Ecto neural progenitor cell (in vitro differentiated cells): Measurements from ENCODE around the gene LDLRAD3.

Experiments used
- DNase-seq: peaks from one replicate; pipeline ENCODE4 v3.0.0-alpha.2; 2018; ENCODE audit warnings: low spot score

LDLRAD3 gene

DNA sequence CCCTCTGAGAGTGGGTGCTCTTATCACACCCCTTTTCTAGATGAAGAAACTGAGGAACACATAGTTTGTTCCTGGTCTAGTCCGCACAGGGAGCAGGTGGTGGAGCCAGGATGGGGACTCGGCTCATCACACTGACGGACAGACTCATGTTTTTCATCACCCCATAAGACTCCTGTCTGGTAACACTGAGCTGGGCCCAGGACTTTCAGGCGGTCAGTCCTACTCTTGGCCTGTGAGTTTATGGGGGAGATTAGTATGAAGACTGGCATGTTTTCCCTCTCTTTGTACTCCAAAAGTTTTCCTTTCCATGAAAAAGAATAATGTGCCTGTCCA lies 160.8 kb downstream of the LDLRAD3 start:
- DNase-seq = no peak

DNA sequence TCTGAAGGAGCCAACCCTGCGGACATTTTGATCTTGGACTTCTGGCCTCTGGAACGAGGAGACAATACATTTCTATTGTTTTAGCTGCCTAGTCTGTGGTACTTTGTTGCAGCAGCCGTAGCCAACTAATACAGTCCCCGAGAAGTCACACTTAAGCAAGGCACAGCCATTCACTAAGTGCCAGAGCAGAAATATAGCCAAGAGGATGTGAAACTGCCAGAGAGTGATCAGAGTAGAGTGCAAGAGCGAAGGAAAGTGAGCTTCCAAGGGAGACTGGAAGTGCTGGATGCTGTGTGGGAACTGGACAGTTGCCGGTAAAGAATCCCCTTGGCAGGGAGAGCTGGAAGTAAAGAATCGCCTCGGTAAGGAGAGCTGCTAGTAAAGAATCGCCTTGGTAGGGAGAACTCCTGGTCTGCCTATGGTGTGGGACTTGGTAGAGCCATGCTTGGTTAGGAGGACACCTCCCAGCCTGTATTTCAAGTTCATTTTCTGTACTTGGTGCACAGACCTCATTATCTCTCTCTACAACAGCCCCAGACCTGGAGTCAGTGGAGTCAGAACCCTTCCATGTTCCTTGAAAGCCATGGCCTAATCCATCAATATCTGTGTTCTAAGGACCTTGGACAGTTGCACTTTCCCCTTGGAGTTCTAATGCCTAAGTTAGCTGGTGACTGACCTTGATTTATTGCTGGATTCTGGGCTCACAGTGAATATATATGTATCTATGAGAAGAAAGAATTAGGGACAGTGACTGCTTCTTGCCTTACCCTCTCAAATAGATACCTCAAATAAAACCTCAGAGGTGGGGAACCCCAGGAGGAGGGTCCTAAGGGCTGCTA lies 162.1 kb downstream of the LDLRAD3 start:
- DNase-seq = no peak

DNA sequence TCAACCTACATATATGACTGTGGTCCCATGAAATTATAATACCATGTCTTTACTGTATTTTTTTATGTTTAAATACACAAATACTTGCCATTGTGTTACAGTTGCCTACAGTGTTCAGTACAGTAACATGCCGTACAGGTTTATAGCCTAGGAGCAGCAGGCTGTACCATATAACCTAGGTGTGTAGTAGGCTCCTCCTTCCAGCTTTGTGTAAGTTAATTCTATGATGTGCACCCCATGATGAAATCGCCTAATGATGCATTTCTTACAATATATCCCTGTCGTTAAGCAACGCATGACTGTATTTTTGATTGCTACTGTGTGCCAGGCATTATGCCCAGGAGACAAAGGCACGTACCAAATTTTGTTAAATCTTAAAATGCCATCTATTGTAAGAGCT lies 163.7 kb downstream of the LDLRAD3 start:
- DNase-seq = no peak

DNA sequence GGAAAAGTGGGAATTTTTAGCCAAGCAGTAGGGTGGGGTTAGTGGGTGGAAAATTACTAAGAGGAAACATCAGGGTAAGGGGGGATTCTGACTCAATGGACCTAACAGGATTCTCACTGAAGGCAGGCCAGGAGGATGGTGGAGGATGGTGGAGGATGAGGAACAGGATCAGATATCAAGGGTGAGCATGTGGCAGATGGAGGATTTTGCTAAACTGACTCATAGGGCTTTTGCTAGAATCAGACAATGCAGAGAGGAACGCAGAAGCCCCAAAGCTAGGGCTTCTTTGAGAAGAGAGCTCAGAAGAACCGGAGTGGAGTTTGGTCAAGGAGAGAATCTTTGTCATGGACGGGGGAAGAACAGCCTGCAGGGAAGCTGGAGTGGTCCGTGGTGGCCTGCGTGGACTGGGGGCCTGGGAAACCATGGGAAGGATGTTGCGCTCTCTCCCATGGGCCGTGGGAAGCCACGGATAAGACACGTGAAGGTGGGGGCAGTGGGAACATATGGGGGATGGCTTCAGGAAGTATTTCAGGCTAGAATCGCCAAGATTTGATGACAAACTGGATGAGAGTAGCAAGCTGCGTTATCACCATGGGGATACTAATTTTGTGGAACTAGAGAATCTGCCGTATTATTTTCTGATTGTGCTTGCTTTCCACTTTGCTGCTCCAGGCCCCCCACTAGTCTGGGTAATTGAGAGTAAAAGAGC lies 165.2 kb downstream of the LDLRAD3 start:
- DNase-seq = no peak

DNA sequence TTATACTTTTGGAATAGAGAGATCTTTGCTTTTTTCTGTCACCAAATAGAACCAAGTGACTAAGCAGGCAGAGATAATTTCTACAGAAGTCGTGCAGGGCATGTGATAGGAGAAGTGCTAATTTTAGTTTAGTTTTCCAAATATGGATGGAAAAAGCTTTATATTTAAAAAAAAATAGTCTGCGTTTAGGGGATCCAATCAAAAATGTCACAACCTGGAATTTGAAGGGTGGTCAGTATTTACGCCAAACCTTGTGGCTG lies 165.7 kb downstream of the LDLRAD3 start:
- no peak for DNase-seq

DNA sequence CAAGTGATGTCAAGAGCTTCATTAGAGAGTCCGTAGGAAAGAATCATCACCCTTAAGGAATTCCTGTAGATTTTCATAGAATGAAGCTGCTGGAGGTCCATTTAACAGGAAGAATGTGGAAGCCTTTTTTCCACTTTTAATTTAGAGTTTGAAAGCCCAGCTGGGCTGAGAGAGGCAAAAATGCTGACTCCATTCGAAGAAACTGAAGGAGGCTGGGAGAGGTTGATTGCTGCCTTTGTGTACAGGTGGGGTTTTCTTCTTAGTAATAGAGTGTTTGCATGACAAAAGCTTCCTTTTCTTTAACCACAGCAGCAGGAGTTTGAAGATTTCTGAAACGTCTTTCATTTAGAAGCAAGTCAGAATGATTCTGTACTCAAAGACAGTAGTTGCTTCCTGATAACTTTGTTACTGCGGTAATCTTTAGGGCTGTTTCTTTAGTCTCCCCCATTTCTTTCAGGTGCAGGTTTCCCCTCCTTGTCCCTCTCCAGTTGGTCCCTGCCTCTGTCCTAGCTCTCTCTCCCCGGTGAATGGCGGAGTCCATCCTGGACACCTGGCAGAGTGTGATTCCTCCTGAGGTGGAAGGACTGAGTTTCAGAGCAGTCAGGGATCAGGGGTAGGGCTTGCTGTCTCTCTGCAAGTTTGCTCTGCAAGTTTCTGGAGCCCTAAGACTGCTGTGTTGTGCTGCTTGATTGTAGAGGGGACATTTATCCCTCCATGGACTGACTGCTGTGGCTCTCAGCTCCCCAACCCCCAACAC lies 166.2 kb downstream of the LDLRAD3 start:
- DNase-seq = no peak

DNA sequence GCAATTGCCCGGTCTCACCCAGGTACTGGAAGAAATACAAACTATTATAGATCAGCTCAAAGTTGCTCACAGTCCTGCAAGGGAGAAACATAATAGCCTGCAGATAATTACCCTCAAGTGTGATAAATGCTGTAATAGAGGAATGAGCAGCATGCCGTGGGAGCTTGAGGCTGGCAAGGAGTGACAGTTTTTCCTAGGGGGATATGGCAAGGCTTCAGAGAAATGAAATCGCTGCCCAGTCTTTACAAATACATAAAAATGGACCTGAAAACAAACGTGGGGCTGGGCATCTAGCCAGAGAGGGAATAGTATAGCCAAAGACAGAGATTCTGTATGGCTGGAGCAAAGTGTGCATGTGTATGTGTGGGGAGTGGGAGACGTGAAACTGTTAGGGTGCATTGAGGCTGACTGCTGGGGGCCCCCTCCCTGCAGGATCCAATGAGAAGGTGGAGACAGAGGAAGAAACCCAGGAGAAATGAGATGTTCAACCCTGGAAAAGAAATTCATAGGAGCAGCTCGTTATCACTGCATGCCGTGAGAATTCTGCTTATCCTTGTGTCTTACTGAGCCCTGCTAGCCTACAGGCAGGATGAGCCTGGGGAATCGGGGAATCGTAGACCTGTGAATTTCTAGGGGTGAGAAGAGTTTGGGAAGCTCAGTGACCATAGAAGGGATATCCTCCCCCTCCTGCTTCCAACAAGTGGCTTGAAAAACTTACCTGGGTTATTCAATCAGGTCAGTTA lies 167.0 kb downstream of the LDLRAD3 start:
- DNase-seq = no peak

DNA sequence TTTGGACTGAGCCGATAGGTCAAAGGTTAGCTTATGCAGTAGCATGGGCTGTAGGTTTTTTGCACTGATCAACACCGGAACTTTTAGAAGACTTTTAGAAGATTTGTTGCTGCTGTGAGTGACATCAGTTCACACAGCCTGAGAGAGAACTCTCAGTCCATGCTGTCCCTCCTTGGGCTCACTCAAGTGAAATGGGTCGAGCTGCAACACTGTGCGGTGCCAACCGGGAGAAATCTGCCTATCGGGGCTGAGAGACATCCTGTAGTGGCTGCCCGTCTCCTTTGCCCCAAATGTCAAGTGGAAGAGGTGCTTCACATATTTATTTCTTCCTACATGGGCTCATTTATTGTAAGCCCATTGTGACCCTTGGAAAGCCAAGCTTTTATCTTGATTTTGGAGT lies 170.2 kb downstream of the LDLRAD3 start:
- no peak for DNase-seq

DNA sequence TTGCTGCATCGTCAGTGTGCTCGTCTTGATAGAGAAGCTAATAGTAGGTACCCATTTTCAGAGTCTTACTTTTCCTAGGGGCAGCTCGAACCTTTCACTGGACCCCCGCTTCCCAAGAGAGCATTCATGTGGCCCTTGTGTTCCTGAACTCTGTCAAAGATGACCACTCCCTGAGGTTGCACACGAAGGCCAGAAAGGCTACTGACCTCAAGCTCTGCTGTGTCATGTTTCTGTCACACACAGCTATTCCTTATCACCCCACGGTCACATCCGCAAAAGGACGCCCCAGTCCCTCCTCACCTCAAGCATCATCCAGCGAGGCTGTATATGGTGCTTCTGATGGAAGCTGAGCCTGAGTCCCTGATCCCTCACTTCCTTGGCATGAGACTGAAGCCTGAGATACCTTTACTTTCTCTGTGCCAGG lies 171.5 kb downstream of the LDLRAD3 start:
- no peak for DNase-seq

DNA sequence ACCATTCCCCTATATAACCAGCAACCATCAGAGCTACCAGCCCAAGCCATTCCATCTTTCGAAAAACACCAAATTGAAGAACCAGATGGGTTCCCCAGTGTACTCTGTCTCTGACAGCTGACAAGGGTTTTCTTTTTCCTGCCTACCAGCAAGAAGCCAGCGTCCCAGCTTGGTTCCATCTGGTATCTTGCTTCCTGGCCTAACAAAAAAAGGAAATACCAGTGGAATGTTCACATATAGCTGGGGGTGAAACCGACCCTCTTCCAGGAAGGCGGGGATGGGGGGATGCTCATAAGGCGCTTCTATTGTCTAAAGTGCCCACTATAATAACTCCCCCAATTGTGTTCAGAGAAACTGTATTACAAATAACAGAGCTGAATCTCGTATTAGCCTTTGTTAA lies 172.3 kb downstream of the LDLRAD3 start:
- no peak for DNase-seq

DNA sequence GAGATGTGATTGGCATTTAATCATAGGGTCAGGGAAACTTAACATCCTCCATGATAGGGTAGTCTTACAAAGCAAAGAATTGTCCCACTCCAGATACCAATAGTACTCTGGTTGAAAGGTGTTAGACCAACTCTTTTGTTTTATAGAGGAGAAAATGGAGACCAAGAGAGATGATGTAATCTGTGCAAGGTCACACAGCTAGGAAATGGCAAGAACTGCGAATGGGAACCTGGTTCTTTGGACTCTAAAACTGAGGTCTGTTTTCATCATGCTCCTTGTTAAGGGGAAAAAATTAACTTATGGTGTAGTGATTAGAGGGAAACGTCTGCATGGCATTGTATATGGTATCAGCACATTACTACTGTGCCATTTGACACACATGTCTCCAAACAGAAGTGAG lies 174.2 kb downstream of the LDLRAD3 start:
- no peak for DNase-seq

DNA sequence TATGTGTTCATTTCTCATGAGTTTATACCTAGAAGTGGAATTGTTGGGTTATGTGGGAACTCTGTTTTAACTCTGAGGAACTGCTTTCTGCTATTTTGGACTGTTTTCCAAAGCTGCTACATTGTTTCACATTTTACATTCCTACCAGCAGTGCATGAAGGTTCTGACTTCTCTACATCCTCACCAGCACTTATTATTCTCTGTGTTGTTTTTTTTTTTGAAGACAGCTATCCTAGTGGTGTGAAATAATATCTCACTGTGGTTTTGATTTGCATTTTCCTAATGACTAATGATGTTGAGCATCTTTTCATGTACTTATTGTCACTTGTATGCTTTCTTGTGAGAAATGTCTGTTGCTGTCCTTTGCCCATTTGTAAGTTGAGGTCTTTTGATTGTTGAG lies 175.4 kb downstream of the LDLRAD3 start:
- no peak for DNase-seq

DNA sequence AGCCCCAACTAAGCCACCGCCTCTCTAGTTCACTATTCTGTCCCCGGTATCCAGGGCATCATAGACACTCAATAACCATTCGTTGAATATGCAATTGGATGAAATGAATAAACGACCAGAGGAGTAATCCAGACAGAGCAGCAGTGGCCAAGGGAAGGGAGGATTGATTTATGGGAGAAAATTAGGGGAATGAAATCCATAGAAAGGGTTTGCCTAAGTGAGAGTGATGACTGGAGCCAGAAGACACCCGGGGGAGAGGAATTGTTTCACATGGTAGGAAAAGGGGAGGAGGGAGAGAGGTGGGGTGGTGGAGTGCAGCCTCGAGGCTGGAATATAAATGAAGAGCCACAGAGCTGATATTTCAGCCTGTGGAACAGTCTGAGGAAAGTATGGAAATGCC lies 177.2 kb downstream of the LDLRAD3 start:
- no peak for DNase-seq

DNA sequence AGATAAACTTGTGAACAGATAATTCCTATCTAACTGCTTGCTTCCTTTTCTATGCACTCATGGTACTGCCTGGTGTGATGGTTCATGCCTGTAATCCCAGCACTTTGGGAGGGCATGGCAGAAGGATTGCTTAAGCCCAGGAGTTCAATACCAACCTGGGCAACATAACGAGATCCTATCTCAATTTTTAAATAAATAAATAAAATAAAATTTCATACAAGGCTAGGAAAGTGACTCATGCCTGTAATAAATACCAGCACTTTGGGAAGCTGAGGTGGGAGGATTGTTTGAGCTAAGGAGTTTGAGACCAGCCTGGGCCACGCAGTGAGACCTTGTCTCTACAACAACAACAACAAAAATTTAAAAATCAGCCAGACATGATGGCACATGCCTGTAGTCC lies 178.8 kb downstream of the LDLRAD3 start:
- no peak for DNase-seq

DNA sequence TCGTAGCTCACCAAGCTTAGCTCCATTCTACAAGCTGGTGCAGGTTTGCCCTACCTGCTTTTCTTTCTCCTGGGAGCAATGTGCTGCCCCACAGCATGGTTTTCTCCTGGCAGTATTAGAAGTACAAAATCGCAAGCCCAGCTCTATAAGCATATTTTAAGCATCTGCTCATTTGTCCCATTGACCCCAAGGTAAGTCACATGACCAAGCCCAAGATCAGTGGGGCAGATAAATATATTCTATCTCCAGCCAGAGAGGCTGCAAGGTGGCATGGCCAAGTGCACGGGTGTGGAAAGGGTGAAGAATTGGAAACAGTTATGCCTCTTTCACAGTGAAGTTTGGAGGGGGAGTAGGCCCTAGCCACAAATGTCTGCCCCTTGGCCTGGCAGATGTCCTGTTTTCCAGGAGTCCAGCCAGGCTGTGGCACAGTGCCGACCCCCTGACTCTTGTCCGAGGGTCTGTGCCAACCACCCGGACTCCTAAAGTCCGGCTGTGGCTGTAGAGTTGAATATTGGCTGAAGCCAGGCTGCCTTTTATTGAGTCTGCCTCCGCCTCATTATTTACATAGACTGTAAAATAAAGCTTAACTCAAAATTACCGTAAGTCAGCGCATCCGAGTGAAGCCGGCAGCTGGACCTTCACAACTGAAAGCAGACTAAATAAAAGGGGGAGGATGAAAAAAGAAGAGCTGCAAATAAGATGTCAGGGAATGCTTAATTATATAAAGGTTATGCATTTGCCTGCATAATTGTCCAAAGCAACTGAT lies 179.7 kb downstream of the LDLRAD3 start:
- no peak for DNase-seq

DNA sequence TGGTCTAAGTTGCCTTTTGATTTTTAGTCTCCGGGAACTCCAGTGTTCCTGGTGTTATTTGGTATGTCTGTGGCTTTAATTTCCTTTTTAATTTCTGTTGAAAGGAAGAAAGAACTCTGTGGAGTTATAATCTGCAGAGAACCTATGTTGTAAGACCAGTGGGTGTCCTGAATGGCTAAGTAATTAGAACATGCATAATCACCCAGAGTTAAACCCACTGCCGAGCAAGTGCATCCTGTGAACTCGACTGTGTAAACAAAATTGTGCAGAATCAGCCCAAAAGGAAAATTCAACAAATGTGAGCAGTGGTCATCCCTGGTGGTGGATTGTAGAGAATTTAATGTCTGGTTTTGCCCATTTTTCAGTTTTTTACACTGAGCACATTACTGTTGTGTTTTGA lies 182.8 kb downstream of the LDLRAD3 start:
- DNase-seq = no peak

DNA sequence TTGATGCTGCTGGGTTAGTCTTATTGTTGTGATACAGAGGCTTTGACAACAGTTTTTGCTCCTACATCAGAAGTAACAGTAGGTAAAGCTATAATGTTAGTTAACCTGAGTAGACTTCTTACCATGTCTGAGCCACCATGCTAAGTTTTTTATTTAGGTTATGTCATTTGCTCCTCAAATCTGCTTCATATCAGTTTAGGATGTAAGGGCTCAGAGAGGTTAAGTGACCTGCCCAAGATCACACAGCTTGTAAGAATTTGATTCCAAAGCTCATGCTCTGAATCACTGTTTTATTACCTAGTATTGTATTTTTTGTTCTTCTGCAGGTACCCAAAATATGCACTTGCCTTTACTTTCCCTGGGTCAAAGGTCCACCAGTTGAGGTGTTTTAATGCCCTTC lies 183.7 kb downstream of the LDLRAD3 start:
- DNase-seq = no peak

DNA sequence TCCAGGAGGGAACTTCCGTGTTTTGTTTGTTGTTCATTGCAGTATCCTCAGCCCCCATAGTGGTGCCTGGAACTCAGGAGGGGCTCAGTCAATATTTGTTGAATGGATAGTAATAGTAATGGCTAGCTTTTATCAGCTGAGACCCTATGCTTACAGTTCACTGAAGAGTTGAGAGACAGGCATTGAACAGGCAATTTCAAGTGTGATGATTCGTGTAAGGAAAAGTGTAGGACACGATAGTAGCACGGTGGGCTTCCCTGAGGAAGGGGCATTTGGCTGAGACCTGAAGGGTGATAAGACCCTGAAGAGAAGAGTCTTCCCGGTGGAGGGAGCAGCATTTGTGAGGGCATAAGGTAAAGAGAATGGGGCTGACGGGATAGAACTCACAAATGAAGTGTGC lies 186.1 kb downstream of the LDLRAD3 start:
- DNase-seq = no peak

DNA sequence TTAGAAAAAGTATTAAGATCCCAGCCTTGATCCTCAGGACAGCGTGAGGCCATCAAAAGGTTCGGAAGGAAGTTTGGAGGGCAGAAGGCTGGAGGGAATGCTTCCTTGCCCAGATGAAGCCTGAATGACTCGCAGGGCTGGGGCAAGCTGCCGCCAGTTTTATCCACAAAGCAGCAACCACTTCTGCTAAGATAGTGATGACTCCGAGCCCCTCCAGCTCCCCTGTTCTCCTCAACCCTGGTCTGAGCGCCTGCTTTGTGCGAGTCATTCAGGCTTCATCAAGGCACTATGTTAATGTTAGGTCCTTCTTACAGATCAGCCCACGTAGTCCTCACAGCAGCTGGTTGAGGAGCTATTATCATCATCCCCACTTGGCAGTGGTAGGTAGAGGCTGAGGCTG lies 186.5 kb downstream of the LDLRAD3 start:
- no peak for DNase-seq

DNA sequence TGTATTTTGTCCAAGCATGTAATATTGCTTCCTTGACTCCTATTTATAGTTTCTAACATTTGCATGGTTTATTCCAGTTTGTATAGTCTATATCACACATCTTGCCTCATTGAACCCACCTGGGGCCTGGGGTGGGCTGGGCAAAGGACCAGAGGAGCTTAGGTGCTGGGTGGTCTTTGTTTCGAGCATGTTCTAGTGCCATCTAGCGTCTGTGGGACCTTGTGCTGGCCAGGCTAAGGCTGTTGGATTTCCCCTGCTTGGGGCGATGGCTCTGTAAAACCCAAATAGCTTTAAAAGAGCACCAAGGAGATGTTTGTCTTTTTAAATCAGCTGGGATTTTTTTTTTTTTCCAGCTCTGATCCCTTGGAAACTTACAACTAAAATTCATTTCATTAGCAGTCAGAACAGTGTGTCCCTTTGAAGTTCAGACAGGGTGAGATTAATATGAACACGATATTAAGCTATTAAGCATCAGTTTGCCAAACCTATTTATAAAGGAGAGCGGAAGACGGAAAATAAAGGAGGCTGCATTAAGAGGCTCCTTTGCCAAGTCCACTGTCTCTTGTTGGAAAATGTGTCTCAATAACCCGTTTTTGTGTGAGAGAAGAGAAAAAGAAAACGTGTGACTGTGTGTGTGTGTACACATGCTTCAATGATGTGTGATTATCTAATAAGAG lies 188.0 kb downstream of the LDLRAD3 start:
- peak; percentile 64 for DNase-seq

DNA sequence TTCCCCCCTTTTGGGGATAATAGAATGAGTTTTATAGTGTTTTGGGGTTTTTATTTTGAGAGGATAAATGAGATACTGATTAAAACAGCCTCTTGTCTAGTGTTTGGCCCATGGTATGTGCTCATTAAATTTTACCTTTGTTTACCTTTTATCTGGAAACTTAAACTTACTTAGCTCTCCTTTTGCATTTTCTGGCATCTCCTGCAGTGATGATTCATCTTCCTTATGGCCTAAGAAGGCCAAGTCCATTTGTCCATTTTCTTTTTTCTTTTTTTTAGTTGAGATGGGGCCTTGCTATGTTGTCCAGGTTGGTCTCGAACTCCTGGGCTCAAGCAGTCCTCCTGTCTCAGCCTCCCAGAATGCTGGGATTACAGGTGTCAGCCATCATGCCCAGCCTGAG lies 189.1 kb downstream of the LDLRAD3 start:
- no peak for DNase-seq
